SKM-1 treated with dmso at 0.1 percent for 144 hours (cell line): ENCODE results near the gene A1CF.
"Not testable (repeated sequence)": the region's sequence is repeated elsewhere in the genome, so short reads cannot be mapped to it uniquely, and the experiment has no call there.

Experiments
- DNase-seq: peaks from one replicate; lab custom pipeline; 2025; ENCODE audit not compliant: unreplicated experiment; lab: John Stamatoyannopoulos, UW

The A1CF gene

GRCh38 chr10:50885097-50885859, at the start of gene A1CF:
TSS of gene A1CF (minus strand) at chr10:50885627. CDS start at chr10:50859940, 25,687 bp downstream.
- no peak for DNase-seq

GRCh38 chr10:50931948-50932431, 46.6 kb upstream of the A1CF start:
- DNase-seq: no peak

GRCh38 chr10:50929670-50930069, 44.2 kb upstream of the A1CF start:
- DNase-seq: no peak

GRCh38 chr10:50928190-50928552, 42.7 kb upstream of the A1CF start:
- DNase-seq: no peak

GRCh38 chr10:50927522-50928189, 42.2 kb upstream of the A1CF start:
- no peak for DNase-seq

- DNase-seq: not testable (repeated sequence)
These were observed 38.0 kb upstream of the A1CF start for GRCh38 chr10:50923471-50923870.

GRCh38 chr10:50919010-50919409, 33.6 kb upstream of the A1CF start:
- DNase-seq: no peak

- DNase-seq: no peak
These were observed 33.1 kb upstream of the A1CF start for GRCh38 chr10:50918529-50918928.

GRCh38 chr10:50917486-50917885, 32.1 kb upstream of the A1CF start:
- DNase-seq: no peak

- DNase-seq: no peak
These were observed 24.0 kb upstream of the A1CF start for GRCh38 chr10:50909334-50910014.

GRCh38 chr10:50908366-50908765, 22.9 kb upstream of the A1CF start:
- DNase-seq: no peak

- DNase-seq: not testable (repeated sequence)
These were observed 20.4 kb upstream of the A1CF start for GRCh38 chr10:50905797-50906196.

- DNase-seq: no peak
These were observed 11.3 kb upstream of the A1CF start for GRCh38 chr10:50896721-50897120.

GRCh38 chr10:50894312-50894711, 8.9 kb upstream of the A1CF start:
- DNase-seq: no peak

GRCh38 chr10:50892467-50892866, 7.0 kb upstream of the A1CF start:
- no peak for DNase-seq

GRCh38 chr10:50884302-50884701, 1.1 kb downstream of the A1CF start:
- no peak for DNase-seq

GRCh38 chr10:50883629-50884028, 1.8 kb downstream of the A1CF start:
- no peak for DNase-seq

GRCh38 chr10:50882540-50882983, 2.9 kb downstream of the A1CF start:
- DNase-seq: no peak

- DNase-seq: not testable (repeated sequence)
These were observed 4.4 kb downstream of the A1CF start for GRCh38 chr10:50881046-50881445.

- DNase-seq: no peak
These were observed 9.0 kb downstream of the A1CF start for GRCh38 chr10:50876429-50876828.

- DNase-seq: no peak
These were observed 10.7 kb downstream of the A1CF start for GRCh38 chr10:50874723-50875122.

- no peak for DNase-seq
These were observed 19.1 kb downstream of the A1CF start for GRCh38 chr10:50866317-50866716.
